ENCODE data around the gene ZNF341.

Gene ZNF341

GRCh38 chr20:33827634-33828325 lies 96.0 kb downstream of the ZNF341 start:
- H3K9me3 ChIP-seq (ENCODE audit: control insufficient read depth, low read length) = no peaks in the 10 kb centered on the region
- H3K27ac ChIP-seq (ENCODE audit: insufficient read depth, low read length, poor library complexity, severe bottlenecking) = no peak overlapping the region
- H3K36me3 ChIP-seq (ENCODE audit: control insufficient read depth, insufficient read depth, low read length) = peaks cover 9% of the 10 kb centered on the region
- H3K4me1 ChIP-seq (ENCODE audit: control insufficient read depth, insufficient read depth, low read length, poor library complexity, severe bottlenecking) = peaks cover 7% of the 10 kb centered on the region
- H3K4me3 ChIP-seq (ENCODE audit: insufficient read depth, low read depth, low read length, poor library complexity, severe bottlenecking) = no peak overlapping the region
- no peaks in the 10 kb centered on the region for H3K27me3 ChIP-seq (replicated peaks; ENCODE audit: control insufficient read depth, insufficient read depth, low read length, poor library complexity, severe bottlenecking)
- no peak for DNase-seq

- Histone ChIP-seq H3K27me3 (replicated peaks; ENCODE audit: control insufficient read depth, insufficient read depth, low read length, poor library complexity, severe bottlenecking) (no peaks in the 10 kb centered on the region), H3K36me3 (ENCODE audit: control insufficient read depth, insufficient read depth, low read length) (peaks cover 6% of the 10 kb centered on the region), H3K4me3 (ENCODE audit: insufficient read depth, low read depth, low read length, poor library complexity, severe bottlenecking) (no peak overlapping the region), H3K27ac (ENCODE audit: insufficient read depth, low read length, poor library complexity, severe bottlenecking) (no peak overlapping the region), H3K9me3 (ENCODE audit: control insufficient read depth, low read length) (no peaks in the 10 kb centered on the region), H3K4me1 (ENCODE audit: control insufficient read depth, insufficient read depth, low read length, poor library complexity, severe bottlenecking) (peaks cover 7% of the 10 kb centered on the region)
- no peak for DNase-seq
Observed at GRCh38 chr20:33828326-33828844, 96.6 kb downstream of the ZNF341 start.

- Histone ChIP-seq H3K27ac (ENCODE audit: insufficient read depth, low read length, poor library complexity, severe bottlenecking) (no peak overlapping the region), H3K9me3 (ENCODE audit: control insufficient read depth, low read length) (no peaks in the 10 kb centered on the region), H3K27me3 (replicated peaks; ENCODE audit: control insufficient read depth, insufficient read depth, low read length, poor library complexity, severe bottlenecking) (no peaks in the 10 kb centered on the region), H3K36me3 (ENCODE audit: control insufficient read depth, insufficient read depth, low read length) (peaks cover 3% of the 10 kb centered on the region), H3K4me1 (ENCODE audit: control insufficient read depth, insufficient read depth, low read length, poor library complexity, severe bottlenecking) (peaks cover 4% of the 10 kb centered on the region), H3K4me3 (ENCODE audit: insufficient read depth, low read depth, low read length, poor library complexity, severe bottlenecking) (no peak overlapping the region)
- DNase-seq = no peak
Observed at GRCh38 chr20:33828967-33829560, 97.3 kb downstream of the ZNF341 start.

- H3K9me3 ChIP-seq (ENCODE audit: control insufficient read depth, low read length) = no peaks in the 10 kb centered on the region
- no peak overlapping the region for H3K27ac ChIP-seq (ENCODE audit: insufficient read depth, low read length, poor library complexity, severe bottlenecking)
- H3K36me3 ChIP-seq (ENCODE audit: control insufficient read depth, insufficient read depth, low read length) = peaks cover 3% of the 10 kb centered on the region
- no peak overlapping the region for H3K4me3 ChIP-seq (ENCODE audit: insufficient read depth, low read depth, low read length, poor library complexity, severe bottlenecking)
- no peaks in the 10 kb centered on the region for H3K27me3 ChIP-seq (replicated peaks; ENCODE audit: control insufficient read depth, insufficient read depth, low read length, poor library complexity, severe bottlenecking)
- no peaks in the 10 kb centered on the region for H3K4me1 ChIP-seq (ENCODE audit: control insufficient read depth, insufficient read depth, low read length, poor library complexity, severe bottlenecking)
- no peak for DNase-seq
Observed at GRCh38 chr20:33829636-33830035, 97.8 kb downstream of the ZNF341 start.

- H3K27ac ChIP-seq (ENCODE audit: insufficient read depth, low read length, poor library complexity, severe bottlenecking) = no peak overlapping the region
- no peak overlapping the region for H3K4me3 ChIP-seq (ENCODE audit: insufficient read depth, low read depth, low read length, poor library complexity, severe bottlenecking)
- H3K36me3 ChIP-seq (ENCODE audit: control insufficient read depth, insufficient read depth, low read length) = peaks cover 3% of the 10 kb centered on the region
- H3K4me1 ChIP-seq (ENCODE audit: control insufficient read depth, insufficient read depth, low read length, poor library complexity, severe bottlenecking) = no peaks in the 10 kb centered on the region
- no peak for DNase-seq
- no peaks in the 10 kb centered on the region for H3K27me3 ChIP-seq (replicated peaks; ENCODE audit: control insufficient read depth, insufficient read depth, low read length, poor library complexity, severe bottlenecking)
- no peaks in the 10 kb centered on the region for H3K9me3 ChIP-seq (ENCODE audit: control insufficient read depth, low read length)
Observed at GRCh38 chr20:33830371-33830770, 98.6 kb downstream of the ZNF341 start.

- Histone ChIP-seq H3K36me3 (ENCODE audit: control insufficient read depth, insufficient read depth, low read length) (no peaks in the 10 kb centered on the region), H3K4me1 (ENCODE audit: control insufficient read depth, insufficient read depth, low read length, poor library complexity, severe bottlenecking) (peaks cover 3% of the 10 kb centered on the region), H3K27ac (ENCODE audit: insufficient read depth, low read length, poor library complexity, severe bottlenecking) (no peak overlapping the region), H3K4me3 (ENCODE audit: insufficient read depth, low read depth, low read length, poor library complexity, severe bottlenecking) (no peak overlapping the region), H3K9me3 (ENCODE audit: control insufficient read depth, low read length) (no peaks in the 10 kb centered on the region), H3K27me3 (replicated peaks; ENCODE audit: control insufficient read depth, insufficient read depth, low read length, poor library complexity, severe bottlenecking) (no peaks in the 10 kb centered on the region)
- DNase-seq = no peak
Observed at GRCh38 chr20:33832103-33832804, 100.5 kb downstream of the ZNF341 start.

- Histone ChIP-seq H3K9me3 (ENCODE audit: control insufficient read depth, low read length) (no peaks in the 10 kb centered on the region), H3K36me3 (ENCODE audit: control insufficient read depth, insufficient read depth, low read length) (no peaks in the 10 kb centered on the region), H3K27me3 (replicated peaks; ENCODE audit: control insufficient read depth, insufficient read depth, low read length, poor library complexity, severe bottlenecking) (no peaks in the 10 kb centered on the region), H3K4me3 (ENCODE audit: insufficient read depth, low read depth, low read length, poor library complexity, severe bottlenecking) (no peak overlapping the region), H3K27ac (ENCODE audit: insufficient read depth, low read length, poor library complexity, severe bottlenecking) (no peak overlapping the region), H3K4me1 (ENCODE audit: control insufficient read depth, insufficient read depth, low read length, poor library complexity, severe bottlenecking) (peaks cover 8% of the 10 kb centered on the region)
- DNase-seq = no peak
Observed at GRCh38 chr20:33833333-33833732, 101.5 kb downstream of the ZNF341 start.

GRCh38 chr20:33835615-33836172 lies 103.9 kb downstream of the ZNF341 start:
- Histone ChIP-seq H3K9me3 (ENCODE audit: control insufficient read depth, low read length) (no peaks in the 10 kb centered on the region), H3K4me1 (ENCODE audit: control insufficient read depth, insufficient read depth, low read length, poor library complexity, severe bottlenecking) (peaks cover 8% of the 10 kb centered on the region), H3K27me3 (replicated peaks; ENCODE audit: control insufficient read depth, insufficient read depth, low read length, poor library complexity, severe bottlenecking) (no peaks in the 10 kb centered on the region), H3K36me3 (ENCODE audit: control insufficient read depth, insufficient read depth, low read length) (no peaks in the 10 kb centered on the region), H3K27ac (ENCODE audit: insufficient read depth, low read length, poor library complexity, severe bottlenecking) (no peak overlapping the region), H3K4me3 (ENCODE audit: insufficient read depth, low read depth, low read length, poor library complexity, severe bottlenecking) (no peak overlapping the region)
- DNase-seq = no peak

GRCh38 chr20:33836277-33836676 lies 104.5 kb downstream of the ZNF341 start:
- Histone ChIP-seq H3K27me3 (replicated peaks; ENCODE audit: control insufficient read depth, insufficient read depth, low read length, poor library complexity, severe bottlenecking) (no peaks in the 10 kb centered on the region), H3K27ac (ENCODE audit: insufficient read depth, low read length, poor library complexity, severe bottlenecking) (no peak overlapping the region), H3K4me1 (ENCODE audit: control insufficient read depth, insufficient read depth, low read length, poor library complexity, severe bottlenecking) (peaks cover 8% of the 10 kb centered on the region), H3K9me3 (ENCODE audit: control insufficient read depth, low read length) (no peaks in the 10 kb centered on the region), H3K4me3 (ENCODE audit: insufficient read depth, low read depth, low read length, poor library complexity, severe bottlenecking) (no peak overlapping the region), H3K36me3 (ENCODE audit: control insufficient read depth, insufficient read depth, low read length) (no peaks in the 10 kb centered on the region)
- no peak for DNase-seq

Data from effector memory CD4-positive, alpha-beta T cell (primary cell).